Measurements from ENCODE around the gene PCDHGA1. TPM values are rescaled to one million over a fixed set of nuclear protein-coding genes. Genes with fewer than 3 reads are reported as not detected.

PCDHGA1 gene
- total RNA-seq, 1 experiment from 2014 or later = 2.2 TPM

DNA sequence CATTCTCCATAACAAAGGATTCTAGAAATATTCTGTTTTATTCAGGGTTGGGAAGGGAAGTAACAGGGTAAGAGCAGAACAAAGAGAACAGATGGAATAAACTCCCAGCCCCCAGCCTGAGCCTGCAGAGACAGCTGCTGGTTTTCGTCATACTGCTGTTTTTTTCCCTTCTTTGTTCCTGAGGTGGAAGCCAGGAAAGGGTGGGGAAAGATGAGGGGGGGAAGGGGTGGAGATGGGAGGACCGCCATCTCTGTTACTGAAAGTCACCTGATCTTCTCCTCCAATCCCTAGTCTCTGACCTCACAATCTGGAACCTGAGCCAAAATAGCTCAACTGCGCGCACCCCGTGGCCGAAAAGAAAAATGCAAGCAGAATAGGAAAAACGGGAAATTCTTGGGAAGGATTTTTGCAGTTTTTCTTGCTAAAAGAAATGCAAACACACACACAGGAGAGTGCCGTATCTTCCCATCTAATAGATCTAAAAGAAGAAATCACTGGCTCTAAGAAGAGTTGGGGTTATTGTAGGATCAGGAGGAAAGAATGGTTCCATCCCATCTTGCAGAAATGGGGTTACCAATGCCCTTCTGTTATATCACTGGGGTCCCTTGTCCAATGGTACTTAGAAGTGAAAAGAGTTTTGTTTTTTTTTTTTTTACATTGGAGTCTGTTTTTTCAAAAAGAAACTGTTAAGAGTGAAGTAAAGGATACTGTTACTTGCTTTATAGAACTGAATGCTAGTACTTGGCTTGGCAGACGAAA, 230.6 kb downstream of the PCDHGA1 start:
- BruUV-seq (replicated peaks) = no TSS peak
- peak overlapping the region; percentile 23 for H3K4me3 ChIP-seq (ENCODE audit: low read depth, low read length, poor library complexity, severe bottlenecking)
- H3K4me1 ChIP-seq (ENCODE audit: insufficient read depth, low read length, poor library complexity, severe bottlenecking) = peaks cover 45% of the 10 kb centered on the region
- no peaks in the 10 kb centered on the region for H3K9me3 ChIP-seq (ENCODE audit: low read depth, low read length, poor library complexity, severe bottlenecking)
- intact Hi-C loops (cut with micrococcal nuclease; ENCODE audit: unreplicated experiment) = loop anchor here (1.0 to 5.0 kb wide), 6 partner anchors 188 to 477 kb away; partner anchors contain the start of genes PCDHB14, PCDHGA6, PCDHGB1 and TAF7
- peak; percentile 97 for DNase-seq (ENCODE audit: low spot score)
- peak overlapping the region; percentile 98 for H3K27ac ChIP-seq (ENCODE audit: low read depth, low read length, poor library complexity, severe bottlenecking)
- H3K36me3 ChIP-seq (ENCODE audit: insufficient read depth, low read length, poor library complexity, severe bottlenecking) = peaks cover 6% of the 10 kb centered on the region
- TF ChIP-seq EZH2 (IDR thresholded peaks at IDR 0.05; ENCODE audit: borderline replicate concordance, low read depth, low read length, poor library complexity, severe bottlenecking) = no peak
- peak; percentile 88 for TF ChIP-seq CTCF (conservative IDR thresholded peaks at IDR 0.05; ENCODE audit: low read depth, low read length)
- no peaks in the 10 kb centered on the region for H3K27me3 ChIP-seq (replicated peaks; ENCODE audit: insufficient read depth, low read depth, low read length, poor library complexity)
- ChIA-PET CTCF (interaction anchor here (0.5 to 1.3 kb wide), 16 partner anchors 43 to 476 kb away, joined by 3 to 21 read pairs (median 6); partner anchors contain the start of genes DIAPH1, PCDHB11, PCDHB12 and PCDHB14), POLR2A (ENCODE audit: low non-redundant PET) (interaction anchor here (0.6 to 0.7 kb wide), 2 partner anchors 33 to 805 kb away, joined by 3 read pairs; no protein-coding TSS in a partner anchor)

Other genes with a start within 250 kb of the PCDHGA1 start
- gene PCDHB2, start 235.9 kb upstream of the PCDHGA1 start, total RNA-seq (2021) = 31.3 and 35.0 TPM in 2 replicates
- gene PCDHB3, start 230.0 kb upstream of the PCDHGA1 start, total RNA-seq (2021) = 2.6 and 4.9 TPM in 2 replicates
- gene PCDHB4, start 208.7 kb upstream of the PCDHGA1 start, total RNA-seq (2021) = 2.4 and 2.7 TPM in 2 replicates
- gene PCDHB5, start 195.3 kb upstream of the PCDHGA1 start, total RNA-seq (2021) = 21.0 and 23.6 TPM in 2 replicates
- 7.3 and 9.1 TPM in 2 replicates for gene PCDHB6, start 180.5 kb upstream of the PCDHGA1 start, total RNA-seq (2021)
- 2.0 and 2.3 TPM in 2 replicates for gene PCDHB7, start 157.9 kb upstream of the PCDHGA1 start, total RNA-seq (2021)
- 7.7 and 8.5 TPM in 2 replicates for gene PCDHB8, start 152.7 kb upstream of the PCDHGA1 start, total RNA-seq (2021)
- gene PCDHB16, start 148.1 kb upstream of the PCDHGA1 start, total RNA-seq (2021) = 11.3 and 12.8 TPM in 2 replicates
- gene PCDHB9, start 143.4 kb upstream of the PCDHGA1 start, total RNA-seq (2021) = 5.6 and 7.9 TPM in 2 replicates
- 2.7 and 2.8 TPM in 2 replicates for gene PCDHB10, start 138.2 kb upstream of the PCDHGA1 start, total RNA-seq (2021)
- gene PCDHB11, start 130.9 kb upstream of the PCDHGA1 start, total RNA-seq (2021) = 14.2 and 15.3 TPM in 2 replicates
- gene PCDHB12, start 121.8 kb upstream of the PCDHGA1 start, total RNA-seq (2021) = 5.1 and 6.7 TPM in 2 replicates
- gene PCDHB13, start 116.6 kb upstream of the PCDHGA1 start, total RNA-seq (2021) = 1.8 and 2.5 TPM in 2 replicates
- gene PCDHB14, start 107.2 kb upstream of the PCDHGA1 start, total RNA-seq (2021) = 6.9 and 7.4 TPM in 2 replicates
- 1.2 and 2.3 TPM in 2 replicates for gene PCDHB15, start 85.1 kb upstream of the PCDHGA1 start, total RNA-seq (2021)
- 0.88 and 1.0 TPM in 2 replicates for gene SLC25A2, start 26.5 kb upstream of the PCDHGA1 start, total RNA-seq (2021)
- gene TAF7, start 9.7 kb upstream of the PCDHGA1 start, total RNA-seq (2021) = 73.4 and 78.3 TPM in 2 replicates
- 1.5 and 1.8 TPM in 2 replicates for gene PCDHGA2, start 8.2 kb downstream of the PCDHGA1 start, total RNA-seq (2021)
- gene PCDHGA3, start 13.3 kb downstream of the PCDHGA1 start, total RNA-seq (2021) = 0.85 and 0.97 TPM in 2 replicates
- gene PCDHGB1, start 19.6 kb downstream of the PCDHGA1 start, total RNA-seq (2021) = 7.6 TPM in 2 replicates
- gene PCDHGA4, start 24.5 kb downstream of the PCDHGA1 start, total RNA-seq (2021) = 2.9 and 3.5 TPM in 2 replicates
- gene PCDHGB2, start 29.5 kb downstream of the PCDHGA1 start, total RNA-seq (2021) = 6.2 and 6.5 TPM in 2 replicates
- 2.4 and 2.6 TPM in 2 replicates for gene PCDHGA5, start 33.6 kb downstream of the PCDHGA1 start, total RNA-seq (2021)
- gene PCDHGB3, start 39.7 kb downstream of the PCDHGA1 start, total RNA-seq (2021) = 3.3 and 3.4 TPM in 2 replicates
- gene PCDHGA6, start 43.4 kb downstream of the PCDHGA1 start, total RNA-seq (2021) = 20.2 and 21.6 TPM in 2 replicates
- gene PCDHGA7, start 52.2 kb downstream of the PCDHGA1 start, total RNA-seq (2021) = 9.6 and 10.9 TPM in 2 replicates
- gene PCDHGB4, start 57.2 kb downstream of the PCDHGA1 start, total RNA-seq (2021) = 2.5 and 3.3 TPM in 2 replicates
- gene PCDHGA8, start 62.1 kb downstream of the PCDHGA1 start, total RNA-seq (2021) = 2.2 and 2.6 TPM in 2 replicates
- 43.3 and 45.0 TPM in 2 replicates for gene PCDHGB5, start 67.4 kb downstream of the PCDHGA1 start, total RNA-seq (2021)
- gene PCDHGA9, start 72.3 kb downstream of the PCDHGA1 start, total RNA-seq (2021) = 5.0 and 6.6 TPM in 2 replicates
- gene PCDHGB6, start 77.5 kb downstream of the PCDHGA1 start, total RNA-seq (2021) = 4.5 and 4.6 TPM in 2 replicates
- 3.6 TPM in 2 replicates for gene PCDHGA10, start 82.5 kb downstream of the PCDHGA1 start, total RNA-seq (2021)
- gene PCDHGB7, start 87.2 kb downstream of the PCDHGA1 start, total RNA-seq (2021) = 3.7 and 4.0 TPM in 2 replicates
- 34.9 and 35.5 TPM in 2 replicates for gene PCDHGA11, start 90.5 kb downstream of the PCDHGA1 start, total RNA-seq (2021)
- 3.5 and 3.6 TPM in 2 replicates for gene PCDHGA12, start 100.0 kb downstream of the PCDHGA1 start, total RNA-seq (2021)
- gene PCDHGC3, start 145.5 kb downstream of the PCDHGA1 start, total RNA-seq (2021) = 103 and 112 TPM in 2 replicates
- 3.6 and 3.8 TPM in 2 replicates for gene PCDHGC4, start 154.5 kb downstream of the PCDHGA1 start, total RNA-seq (2021)
- gene PCDHGC5, start 158.6 kb downstream of the PCDHGA1 start, total RNA-seq (2021) = 3.4 and 3.6 TPM in 2 replicates

Data from A673 (cell line).